DND-41 (cell line): ENCODE data around the gene HSP90AB1.

Experiments used
- CTCF ChIP-seq: IDR thresholded peaks from 2 replicates; pipeline ENCODE4 v1.5.1; 2012; ENCODE audit warnings: borderline replicate concordance, low read length, moderate library complexity, mild to moderate bottlenecking; ENCODE audit not compliant: poor library complexity, severe bottlenecking; ENCODE audit errors: extremely low read depth
- EZH2 ChIP-seq: IDR thresholded peaks from 3 replicates; pipeline ENCODE4 v1.6.1; 2012; ENCODE audit warnings: borderline replicate concordance, low read depth, mild to moderate bottlenecking, moderate library complexity, low read length, inconsistent platforms; ENCODE audit not compliant: severe bottlenecking

- TF ChIP-seq EZH2: no peak
- no peak for TF ChIP-seq CTCF
These were observed 14.0 kb upstream of the HSP90AB1 start for GRCh38 chr6:44232676-44233566.
